Heart right ventricle (tissue), 16 donors: ENCODE data around the gene STOX1. TPM values are rescaled to one million over a fixed set of nuclear protein-coding genes. Genes with fewer than 3 reads are reported as not detected.

ENCODE experiments used
- ATAC-seq, 8 donors: fragments of 200-7000 bp; cut with Tn5 transposase; one replicate each; pipeline ENCODE4 v1.9.1; 2020; ENCODE audit warnings: mild to moderate bottlenecking in 8 of 8, moderate library complexity in 8 of 8, moderate number of reproducible peaks in 1 of 8
- DNase-seq, 2 donors: peaks; one replicate each; pipeline ENCODE4 v3.0.0-alpha.2; 2020
- H3K27ac ChIP-seq, 10 donors: fragments of 200-600 bp; sonication (generic) in 2 of 10; one replicate each; pipeline versions ENCODE4 v1.5.0 to v1.8.0; 2020 to 2022; ENCODE audit warnings: mild to moderate bottlenecking in 3 of 10
- H3K27me3 ChIP-seq, 7 donors: fragments of 200-600 bp; one replicate each; pipeline ENCODE4 v1.8.0; 2021 to 2022; ENCODE audit warnings: mild to moderate bottlenecking in 2 of 7
- H3K36me3 ChIP-seq, 9 donors: fragments of 200-600 bp; sonication (generic) in 1 of 9; one replicate each; pipeline versions ENCODE4 v1.5.0 to v1.8.0; 2020 to 2022; ENCODE audit warnings: mild to moderate bottlenecking in 2 of 9
- H3K4me1 ChIP-seq, 9 donors: fragments of 200-600 bp; sonication (generic) in 1 of 9; one replicate each; pipeline versions ENCODE4 v1.5.0 to v1.8.0; 2020 to 2022; ENCODE audit warnings: mild to moderate bottlenecking in 4 of 9
- H3K4me3 ChIP-seq, 10 donors: fragments of 200-600 bp; sonication (generic) in 2 of 10; one replicate each; pipeline versions ENCODE4 v1.5.0 to v1.8.0; 2020 to 2022; ENCODE audit warnings: mild to moderate bottlenecking in 7 of 10, moderate library complexity in 2 of 10
- H3K9me3 ChIP-seq, 11 donors: fragments of 200-600 bp in 10 of 11; sonication (generic) in 2 of 11; one replicate each; pipeline versions ENCODE4 v1.5.0 to v1.8.0; 2013 to 2022; ENCODE audit warnings: mild to moderate bottlenecking in 2 of 11, control low read depth in 1 of 11, moderate library complexity in 1 of 11
- CTCF ChIP-seq, 9 donors: fragments of 200-600 bp; sonication (generic) in 2 of 9; IDR thresholded peaks; one replicate each; pipeline versions ENCODE4 v1.5.0 to v1.8.0; 2021 to 2022; ENCODE audit warnings: antibody characterized with exemption in 9 of 9, mild to moderate bottlenecking in 5 of 9, moderate library complexity in 1 of 9
- WGBS, 2 donors: extraction: QIAGEN DNeasy Blood & Tissue Kit; methylation state at CpG; one replicate each; pipeline ENCODE4 v1.1.7; 2013; ENCODE audit warnings: inconsistent platforms in 1 of 2; 5-methylcytosine and 5-hydroxymethylcytosine counted together
- intact Hi-C, 10 donors: fragments of 100-400 bp; cut with DNase I; formaldehyde crosslinking; loops; one replicate each; pipeline versions ENCODE4 v1.11.1 to v1.14.2; 2022
- polyA plus RNA-seq, 2 donors: library from polyadenylated mRNA; stranded (reverse); fragments of 200-250 nt; gene quantifications; one replicate each; pipeline ENCODE4 v1.2.3, GENCODE V29; 2013
- total RNA-seq, 10 donors: library from RNA; stranded (reverse); fragmentation: NEBNext Ultra II Directional in 3 of 10; extraction: Animal tissue kit (Norgen Biotek cat#: 25700) in 3 of 10; gene quantifications; one replicate each; pipeline versions ENCODE4 v1.2.1 to v1.2.4, GENCODE V29; 2021 to 2023
- donor health status: Arrhythmogenic right ventricular cardiomyopathy.
- donor health status: ischemic (EF 13 %, LVEDD 7.1; RV severe dilation, severe dysfunction).
- donor health status: healthy with polysubstance abuse.
- donor health status: DM: no; HTN: yes; CAD: no.
- donor health status: DM: no; HTN: no; CAD: no.
- donor health status: ischemic (EF 25% LVEDD 6.9; RV normal size, moderate dysfunction).
- donor health status: ischemic (EF 25% LVEDD 5.7; RV mildly dilated, moderate dysfunction).
- donor health status: healthy.
- donor health status: DM: yes; HTN: yes; CAD: no.
- donor health status: Ischemic cardiomyopathy.
- donor health status: ischemic (EF 35%, LVEDD 5.7; RV mildly dilated, moderate dysfunction).
- donor health status: nonischemic (EF 11% LVEDD 7.7; RV severe dilation, severe dysfunction).
- donor health status: DM: yes; HTN: yes; CAD: no.
- donor health status: PGD.
- donor health status: ischemic (EF 29% LVEDD 5.4; RV normal size, mild dysfunction).
- donor health status: nonischemic (EF 23%, LVEDD 6.1; RV moderate dilation, normal function).

The STOX1 gene
- total and polyA plus RNA-seq, 12 donors, result 0.09 to 1.9 (median 0.25) TPM; not detected in 2

GRCh38 chr10:68787813-68788212 lies 39.5 kb upstream of the STOX1 start:
- H3K4me3 ChIP-seq, result no peak overlapping the region
- 93 to 94% methylated on average over 3 of the region's 3 CpGs for WGBS, 2 donors
- TF ChIP-seq CTCF (IDR thresholded peaks at IDR 0.05), result no peak

DNA sequence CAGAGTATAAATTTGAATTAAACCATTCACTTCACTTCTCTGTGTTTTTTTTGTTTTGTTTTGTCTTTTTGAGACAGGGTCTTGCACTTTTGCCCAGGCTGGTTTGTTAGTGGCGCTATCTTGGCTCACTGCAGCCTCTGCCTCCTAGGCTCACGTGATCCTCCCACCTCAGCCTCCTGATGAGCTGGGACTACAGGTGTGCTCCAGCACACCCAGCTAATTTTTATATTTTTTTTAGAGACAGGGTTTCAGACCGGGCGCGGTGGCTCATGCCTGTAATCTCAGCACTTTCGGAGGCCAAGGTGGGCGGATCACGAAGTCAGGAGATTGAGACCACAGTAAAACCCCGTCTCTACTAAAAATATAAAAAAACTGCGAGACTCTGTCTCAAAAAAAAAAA lies 36.9 kb upstream of the STOX1 start:
- 96 to 97% methylated on average over 10 of the region's 10 CpGs for WGBS, 2 donors

More at GRCh38 chr10:68787813-68788212, 39.5 kb upstream of the STOX1 start:
- Histone ChIP-seq H3K27ac (no peak overlapping the region), H3K4me1 (no peaks in the 10 kb centered on the region), H3K36me3 (peaks cover 0 to 100% (median 64%) of the 10 kb centered on the region in 9 donors), H3K27me3 (no peaks in the 10 kb centered on the region), H3K9me3 (no peaks in the 10 kb centered on the region)
- no peak for DNase-seq
- no peak for ATAC-seq
- intact Hi-C loops, result no loop called here

DNA sequence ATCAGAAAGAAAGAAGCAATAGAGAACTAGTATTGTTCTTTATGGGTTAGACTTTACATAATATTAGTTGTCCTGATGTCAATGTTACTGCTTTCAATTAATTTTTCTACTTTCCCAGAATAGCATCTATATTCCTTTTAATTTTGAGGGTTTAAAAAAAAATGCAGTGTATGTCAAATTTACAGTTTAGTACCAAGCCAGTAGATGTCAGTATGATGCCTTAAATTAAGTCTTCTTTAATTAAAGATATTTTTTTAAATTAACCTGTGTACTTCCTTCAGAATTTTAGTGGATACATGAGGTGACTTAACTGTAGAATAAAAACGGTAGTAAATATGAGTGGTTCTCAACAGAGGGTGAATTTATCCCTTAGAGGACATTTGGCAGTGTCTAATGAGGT lies 35.2 kb upstream of the STOX1 start:
- Histone ChIP-seq H3K27ac (no peak overlapping the region), H3K27me3 (no peaks in the 10 kb centered on the region), H3K9me3 (no peaks in the 10 kb centered on the region), H3K4me3 (no peak overlapping the region), H3K36me3 (peaks cover 0 to 100% (median 53%) of the 10 kb centered on the region in 9 donors), H3K4me1 (no peaks in the 10 kb centered on the region)
- ATAC-seq (no peak), DNase-seq (no peak)
- peak in 6 of 9 donors; percentile 16 to 36 (median 24) for TF ChIP-seq CTCF (IDR thresholded peaks at IDR 0.05)
- 67 to 79% methylated on average over 1 of the region's 1 CpG for WGBS, 2 donors
- intact Hi-C loops, result loop anchor here in 6 of 10 donors (5.0 to 10.0 kb wide), 4 partner anchors 93 to 105 kb away; no protein-coding TSS in a partner anchor

More for the DNA sequence above, 36.9 kb upstream of the STOX1 start:
- peaks cover 0 to 100% (median 69%) of the 10 kb centered on the region in 9 donors for H3K36me3 ChIP-seq
- TF ChIP-seq CTCF (IDR thresholded peaks at IDR 0.05), result no peak
- no peaks in the 10 kb centered on the region for H3K9me3 ChIP-seq
- H3K27ac ChIP-seq, result no peak overlapping the region
- no peak overlapping the region for H3K4me3 ChIP-seq
- intact Hi-C loops, result loop anchor here in 6 of 10 donors (5.0 to 10.0 kb wide), 4 partner anchors 94 to 107 kb away; no protein-coding TSS in a partner anchor
- ATAC-seq (no peak), DNase-seq (no peak)
- H3K4me1 ChIP-seq, result no peaks in the 10 kb centered on the region
- no peaks in the 10 kb centered on the region for H3K27me3 ChIP-seq

- H3K9me3 ChIP-seq, result no peaks in the 10 kb centered on the region
- H3K4me1 ChIP-seq, result no peaks in the 10 kb centered on the region
- peaks cover 0 to 69% (median 16%) of the 10 kb centered on the region in 9 donors for H3K36me3 ChIP-seq
- intact Hi-C loops, result loop anchor here in 3 of 10 donors (10.0 kb wide), 2 partner anchors 89 to 99 kb away; no protein-coding TSS in a partner anchor
- no peak for TF ChIP-seq CTCF (IDR thresholded peaks at IDR 0.05)
- 95 to 99% methylated on average over 4 of the region's 4 CpGs for WGBS, 2 donors
- no peak for ATAC-seq
- no peaks in the 10 kb centered on the region for H3K27me3 ChIP-seq
- no peak for DNase-seq
- no peak overlapping the region for H3K4me3 ChIP-seq
- no peak overlapping the region for H3K27ac ChIP-seq
These were observed 31.3 kb upstream of the STOX1 start for GRCh38 chr10:68795886-68796532.
